Glomerular visceral epithelial cell (primary cell): ENCODE measurements around the gene OR9K2.
A peak's percentile ranks its signal among the peaks of the same experiment; 100 is the strongest.
"Not testable (repeated sequence)": the region's sequence is repeated elsewhere in the genome, so short reads cannot be mapped to it uniquely, and the experiment has no call there.

ENCODE experiments used
- DNase-seq: peaks from one replicate; pipeline ENCODE4 v3.0.0-alpha.2; 2016; ENCODE audit errors: extremely low spot score

Gene OR9K2

GRCh38 chr12:55126106-55126505, at the start of gene OR9K2:
Gene OR9K2 (plus strand): TSS chr12:55126406. CDS start chr12:55129835, 3,429 bp downstream.
- no peak for DNase-seq

GRCh38 chr12:55092579-55092978, 33.6 kb upstream of the OR9K2 start:
- no peak for DNase-seq

GRCh38 chr12:55112378-55112875, 13.8 kb upstream of the OR9K2 start:
- no peak for DNase-seq

GRCh38 chr12:55116152-55116551, 10.1 kb upstream of the OR9K2 start:
- no peak for DNase-seq

GRCh38 chr12:55132816-55133215, 6.6 kb downstream of the OR9K2 start:
- DNase-seq: no peak

GRCh38 chr12:55142669-55143565, 16.7 kb downstream of the OR9K2 start:
- peak; percentile 35 for DNase-seq

- no peak for DNase-seq
These were observed 17.3 kb downstream of the OR9K2 start for GRCh38 chr12:55143566-55143870.

GRCh38 chr12:55167010-55167640, 40.9 kb downstream of the OR9K2 start:
- not testable (repeated sequence) for DNase-seq

GRCh38 chr12:55171445-55171844, 45.2 kb downstream of the OR9K2 start:
- no peak for DNase-seq

- not testable (repeated sequence) for DNase-seq
These were observed 45.6 kb downstream of the OR9K2 start for GRCh38 chr12:55171846-55172245.

GRCh38 chr12:55172686-55173085, 46.5 kb downstream of the OR9K2 start:
- DNase-seq: no peak

GRCh38 chr12:55173456-55173855, 47.2 kb downstream of the OR9K2 start:
- no peak for DNase-seq
